Loucy (cell line): ENCODE results near the gene ITPKB.
A peak's percentile ranks its signal among the peaks of the same experiment; 100 is the strongest.

ENCODE experiments used
- H2AFZ ChIP-seq: fragments of 200-600 bp; sonication (generic); 2 replicates; pipeline ENCODE4 v1.6.0; 2016; ENCODE audit warnings: antibody characterized with exemption, mild to moderate bottlenecking, low read length, moderate library complexity
- H3F3A ChIP-seq: fragments of 200-600 bp; 2 replicates; pipeline ENCODE4 v1.6.0; 2016; ENCODE audit warnings: antibody characterized with exemption, low read depth, mild to moderate bottlenecking
- H3K27me3 ChIP-seq: fragments of 200-600 bp; sonication (generic); 2 replicates; pipeline ENCODE4 v1.6.1; 2014; ENCODE audit warnings: low read length, mild to moderate bottlenecking; ENCODE audit not compliant: insufficient read depth, poor library complexity, severe bottlenecking
- H3K36me3 ChIP-seq: fragments of 200-600 bp; sonication (generic); 2 replicates; pipeline ENCODE4 v1.6.1; 2016; ENCODE audit warnings: low read length; ENCODE audit not compliant: insufficient read depth
- H3K4me1 ChIP-seq: fragments of 200-600 bp; sonication (generic); 2 replicates; pipeline ENCODE4 v1.5.1; 2014; ENCODE audit warnings: low read length, mild to moderate bottlenecking; ENCODE audit not compliant: insufficient read depth, poor library complexity, severe bottlenecking
- H3K4me2 ChIP-seq: fragments of 200-600 bp; sonication (generic); 2 replicates; pipeline ENCODE4 v1.6.0; 2014; ENCODE audit warnings: antibody characterized with exemption, low read length, low read depth, mild to moderate bottlenecking; ENCODE audit not compliant: poor library complexity, severe bottlenecking
- H3K4me3 ChIP-seq: fragments of 200-600 bp; sonication (generic); 2 replicates; pipeline ENCODE4 v1.5.1; 2014; ENCODE audit warnings: low read length, mild to moderate bottlenecking, mixed read lengths; ENCODE audit not compliant: poor library complexity, severe bottlenecking
- H3K79me2 ChIP-seq: fragments of 200-600 bp; sonication (generic); 2 replicates; pipeline ENCODE4 v1.6.1; 2014; ENCODE audit warnings: low read length; ENCODE audit not compliant: insufficient read depth
- H3K9ac ChIP-seq: fragments of 200-600 bp; sonication (generic); 2 replicates; pipeline ENCODE4 v1.6.0; 2014; ENCODE audit warnings: mild to moderate bottlenecking, low read depth, low read length, moderate library complexity; ENCODE audit not compliant: poor library complexity, severe bottlenecking
- H3K9me2 ChIP-seq: fragments of 200-600 bp; sonication (generic); replicated peaks from 2 replicates; pipeline ENCODE4 v1.6.1; 2016; ENCODE audit warnings: low read depth, low read length, mixed read lengths
- H3K9me3 ChIP-seq: fragments of 200-600 bp; sonication (generic); 2 replicates; pipeline ENCODE4 v1.6.1; 2014; ENCODE audit warnings: mild to moderate bottlenecking, antibody characterized with exemption, low read length, low read depth; ENCODE audit not compliant: insufficient read depth
- H4K20me1 ChIP-seq: fragments of 200-600 bp; sonication (generic); 2 replicates; pipeline ENCODE4 v1.6.0; 2014; ENCODE audit warnings: antibody characterized with exemption, low read length, mild to moderate bottlenecking; ENCODE audit not compliant: insufficient read depth, poor library complexity, severe bottlenecking
- EZH2phosphoT487 ChIP-seq: fragments of 200-600 bp; IDR thresholded peaks from 2 replicates; pipeline ENCODE4 v1.6.1; 2018; ENCODE audit warnings: antibody characterized with exemption, mild to moderate bottlenecking, moderate library complexity, borderline replicate concordance
- TF ChIP-seq, protein P1 (sequence below): fragments of 200-600 bp; sonication (generic); conservative IDR thresholded peaks from 2 replicates; pipeline ENCODE4 v1.5.1; 2014; ENCODE audit warnings: mild to moderate bottlenecking, antibody characterized with exemption, low read length

The ITPKB gene

DNA sequence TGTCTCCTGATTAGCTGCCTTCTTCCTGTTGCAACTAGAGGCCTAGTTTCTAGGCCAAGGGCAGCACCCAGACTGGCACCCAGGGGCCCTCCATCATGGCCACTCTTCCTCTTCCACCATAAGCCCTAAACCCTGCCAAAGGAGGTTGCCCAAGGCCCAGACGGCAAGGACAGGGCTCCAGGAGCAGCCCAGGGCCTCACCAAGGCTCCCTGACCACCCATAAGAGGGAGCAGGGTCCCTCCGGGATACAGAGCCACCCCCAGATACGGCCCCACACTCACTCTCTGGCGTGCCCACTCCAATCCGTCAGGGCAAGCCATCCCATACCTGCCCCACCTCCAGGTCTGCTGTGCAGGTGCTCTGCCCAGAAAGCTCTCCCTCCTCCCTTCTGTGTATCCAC lies 79.9 kb downstream of the ITPKB start:
- no peak overlapping the region for H3K4me3 ChIP-seq
- peaks cover 30% of the 10 kb centered on the region for H3K79me2 ChIP-seq
- no peaks in the 10 kb centered on the region for H3K27me3 ChIP-seq
- H3F3A ChIP-seq = 0 out of 2 replicates have a peak, but pooled peaks cover 3% of the 10 kb centered on the region
- H4K20me1 ChIP-seq = peaks cover 11% of the 10 kb centered on the region
- peak overlapping the region; percentile 30 for H3K9ac ChIP-seq
- H2AFZ ChIP-seq = no peak overlapping the region
- H3K4me1 ChIP-seq = peaks cover 82% of the 10 kb centered on the region
- H3K9me3 ChIP-seq = no peaks in the 10 kb centered on the region
- no peak overlapping the region for H3K4me2 ChIP-seq
- H3K36me3 ChIP-seq = no peaks in the 10 kb centered on the region
- no peaks in the 10 kb centered on the region for H3K9me2 ChIP-seq
- TF ChIP-seq, protein P1, sequence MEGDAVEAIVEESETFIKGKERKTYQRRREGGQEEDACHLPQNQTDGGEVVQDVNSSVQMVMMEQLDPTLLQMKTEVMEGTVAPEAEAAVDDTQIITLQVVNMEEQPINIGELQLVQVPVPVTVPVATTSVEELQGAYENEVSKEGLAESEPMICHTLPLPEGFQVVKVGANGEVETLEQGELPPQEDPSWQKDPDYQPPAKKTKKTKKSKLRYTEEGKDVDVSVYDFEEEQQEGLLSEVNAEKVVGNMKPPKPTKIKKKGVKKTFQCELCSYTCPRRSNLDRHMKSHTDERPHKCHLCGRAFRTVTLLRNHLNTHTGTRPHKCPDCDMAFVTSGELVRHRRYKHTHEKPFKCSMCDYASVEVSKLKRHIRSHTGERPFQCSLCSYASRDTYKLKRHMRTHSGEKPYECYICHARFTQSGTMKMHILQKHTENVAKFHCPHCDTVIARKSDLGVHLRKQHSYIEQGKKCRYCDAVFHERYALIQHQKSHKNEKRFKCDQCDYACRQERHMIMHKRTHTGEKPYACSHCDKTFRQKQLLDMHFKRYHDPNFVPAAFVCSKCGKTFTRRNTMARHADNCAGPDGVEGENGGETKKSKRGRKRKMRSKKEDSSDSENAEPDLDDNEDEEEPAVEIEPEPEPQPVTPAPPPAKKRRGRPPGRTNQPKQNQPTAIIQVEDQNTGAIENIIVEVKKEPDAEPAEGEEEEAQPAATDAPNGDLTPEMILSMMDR = no peak
- TF ChIP-seq EZH2phosphoT487 = no peak

DNA sequence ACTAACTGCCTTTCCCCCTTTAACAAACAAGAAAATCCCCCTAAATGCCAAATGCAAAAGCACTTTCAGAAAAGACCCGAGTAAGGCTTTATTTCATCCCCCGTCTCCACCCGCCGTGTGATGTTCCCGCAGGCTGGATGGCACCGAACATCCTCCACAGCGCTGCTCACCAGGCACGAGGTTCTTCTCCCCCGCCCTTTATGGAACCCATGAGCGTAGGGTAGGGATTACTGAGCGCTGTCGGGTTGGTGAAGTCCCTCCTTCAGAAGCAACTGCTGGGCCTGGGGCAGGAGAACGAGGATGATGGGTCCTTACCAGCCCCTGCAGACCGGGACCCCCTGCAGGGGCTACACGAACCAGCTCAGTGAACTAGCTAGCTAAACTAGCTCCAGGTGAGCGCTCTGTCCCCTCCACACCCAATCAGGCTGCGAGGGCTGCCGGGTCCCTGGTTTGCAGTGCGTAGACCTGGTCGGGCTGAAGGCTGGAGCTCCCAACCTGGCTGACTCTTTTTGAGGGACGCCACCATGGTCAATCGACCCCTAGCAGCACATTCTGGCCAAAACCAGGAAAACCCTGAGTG lies 80.4 kb downstream of the ITPKB start:
- peaks cover 82% of the 10 kb centered on the region for H3K4me1 ChIP-seq
- 0 out of 2 replicates have a peak, but pooled peaks cover 3% of the 10 kb centered on the region for H3F3A ChIP-seq
- peaks cover 6% of the 10 kb centered on the region for H4K20me1 ChIP-seq
- H3K4me2 ChIP-seq = no peak overlapping the region
- peak overlapping the region; percentile 30 for H3K9ac ChIP-seq
- no peak overlapping the region for H3K4me3 ChIP-seq
- no peaks in the 10 kb centered on the region for H3K36me3 ChIP-seq
- TF ChIP-seq, protein P1 = no peak
- no peak for TF ChIP-seq EZH2phosphoT487
- no peak overlapping the region for H2AFZ ChIP-seq
- peaks cover 25% of the 10 kb centered on the region for H3K79me2 ChIP-seq
- no peaks in the 10 kb centered on the region for H3K9me3 ChIP-seq
- H3K27me3 ChIP-seq = no peaks in the 10 kb centered on the region
- no peaks in the 10 kb centered on the region for H3K9me2 ChIP-seq

DNA sequence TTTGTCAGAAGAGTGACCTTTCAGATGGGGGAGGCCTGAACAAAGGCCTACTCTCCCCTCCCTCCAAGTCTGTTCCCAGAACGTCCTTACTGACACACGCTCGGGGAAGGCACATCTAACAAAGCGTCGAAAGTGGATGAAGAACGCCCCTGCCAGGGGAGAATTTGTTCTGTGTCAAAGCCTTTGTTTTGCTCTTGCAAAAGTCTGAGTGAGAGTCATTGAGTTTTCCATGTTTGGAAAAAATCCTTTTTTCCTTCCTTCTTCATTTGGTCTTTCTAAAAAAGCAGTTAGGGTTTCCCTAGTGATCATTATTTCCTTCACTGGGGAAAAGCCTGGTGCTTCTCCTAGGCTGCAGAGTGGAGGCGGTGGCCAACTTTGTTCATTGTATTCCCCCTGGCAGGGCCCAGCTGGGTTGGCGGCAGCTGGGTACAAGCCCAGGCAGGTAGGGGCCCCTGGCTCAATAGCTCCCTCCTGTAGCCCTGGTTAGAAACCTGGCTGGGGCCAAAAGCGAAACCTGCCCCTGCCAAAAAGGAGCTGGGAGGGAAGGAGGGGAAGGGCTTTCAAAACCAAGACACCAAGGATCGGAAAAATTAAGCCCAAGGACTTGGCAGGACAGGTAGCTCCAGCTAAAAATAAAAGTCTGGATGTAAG lies 81.1 kb downstream of the ITPKB start:
- Histone ChIP-seq H3K4me1 (peaks cover 83% of the 10 kb centered on the region), H3K79me2 (peaks cover 20% of the 10 kb centered on the region), H3F3A (no peaks in the 10 kb centered on the region)

More for the DNA sequence above, 81.1 kb downstream of the ITPKB start:
- Histone ChIP-seq H3K9me3 (no peaks in the 10 kb centered on the region), H3K4me3 (no peak overlapping the region), H3K36me3 (no peaks in the 10 kb centered on the region), H3K4me2 (no peak overlapping the region), H4K20me1 (peaks cover under 1% of the 10 kb centered on the region), H3K9me2 (no peaks in the 10 kb centered on the region), H3K9ac (peak overlapping the region; percentile 30), H2AFZ (no peak overlapping the region), H3K27me3 (no peaks in the 10 kb centered on the region)
- no peak for TF ChIP-seq EZH2phosphoT487
- TF ChIP-seq, protein P1 = no peak
